WI38 (cell line): ENCODE data around the gene RHBDL1.

Experiments used
- H3K4me3 ChIP-seq: 2 replicates; pipeline ENCODE4 v1.5.1; 2011; ENCODE audit warnings: low read depth, mild to moderate bottlenecking, control low read depth, low read length
- TF ChIP-seq, protein P1 (sequence below): IDR thresholded peaks from 2 replicates; pipeline ENCODE4 v1.5.1; 2012; ENCODE audit warnings: low read depth, mild to moderate bottlenecking, control low read depth, low read length

Gene RHBDL1

DNA sequence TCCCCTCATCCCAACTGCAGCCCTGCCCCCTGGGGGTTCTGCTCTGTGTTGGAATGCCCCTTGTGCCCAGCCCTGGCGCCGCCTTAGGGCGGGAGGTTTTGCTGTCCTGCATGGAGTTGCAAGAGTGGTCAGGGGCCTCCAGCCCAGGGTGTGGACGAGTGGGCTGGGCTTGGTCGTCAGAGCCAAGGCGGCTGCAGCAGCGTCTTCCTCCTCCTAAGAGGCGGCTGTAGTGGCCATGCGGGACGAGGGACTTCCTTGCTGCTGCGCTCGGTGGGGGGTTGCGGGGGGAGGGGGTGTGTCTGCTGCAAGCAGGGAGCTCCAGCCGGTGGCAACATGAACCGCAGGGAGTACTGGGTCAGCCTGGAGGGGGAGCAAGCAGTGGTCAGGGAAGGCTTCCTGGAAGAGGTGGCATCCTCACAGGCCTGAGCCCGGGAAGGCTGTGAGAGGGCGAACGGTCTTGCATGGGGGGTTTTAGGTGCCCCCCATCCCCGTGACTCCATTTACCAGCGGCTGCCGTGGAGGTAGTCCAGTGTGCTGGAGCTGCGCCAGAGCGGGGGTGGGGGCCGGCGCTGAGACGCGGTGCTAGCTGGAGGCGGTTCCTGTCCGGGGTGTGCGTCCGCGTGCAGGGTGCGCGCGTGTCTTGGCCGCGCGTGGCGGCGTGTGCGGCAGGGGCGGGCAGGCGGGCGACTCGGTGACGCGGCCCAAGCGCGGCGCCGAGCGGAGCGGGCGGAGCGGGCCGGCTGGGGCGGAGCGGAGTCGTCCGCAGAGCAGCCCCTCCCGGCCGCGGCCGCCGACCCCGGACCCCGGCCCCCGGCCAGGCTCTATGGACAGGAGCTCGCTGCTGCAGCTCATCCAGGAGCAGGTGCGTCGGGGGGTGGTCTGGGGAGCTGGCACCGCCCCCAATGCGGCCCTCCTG lies at the start of gene RHBDL1:
Gene RHBDL1 (plus strand): TSS at position 704 of the 916 bp plus-strand sequence. CDS start 120 bp downstream, at position 824.
- TF ChIP-seq, protein P1, sequence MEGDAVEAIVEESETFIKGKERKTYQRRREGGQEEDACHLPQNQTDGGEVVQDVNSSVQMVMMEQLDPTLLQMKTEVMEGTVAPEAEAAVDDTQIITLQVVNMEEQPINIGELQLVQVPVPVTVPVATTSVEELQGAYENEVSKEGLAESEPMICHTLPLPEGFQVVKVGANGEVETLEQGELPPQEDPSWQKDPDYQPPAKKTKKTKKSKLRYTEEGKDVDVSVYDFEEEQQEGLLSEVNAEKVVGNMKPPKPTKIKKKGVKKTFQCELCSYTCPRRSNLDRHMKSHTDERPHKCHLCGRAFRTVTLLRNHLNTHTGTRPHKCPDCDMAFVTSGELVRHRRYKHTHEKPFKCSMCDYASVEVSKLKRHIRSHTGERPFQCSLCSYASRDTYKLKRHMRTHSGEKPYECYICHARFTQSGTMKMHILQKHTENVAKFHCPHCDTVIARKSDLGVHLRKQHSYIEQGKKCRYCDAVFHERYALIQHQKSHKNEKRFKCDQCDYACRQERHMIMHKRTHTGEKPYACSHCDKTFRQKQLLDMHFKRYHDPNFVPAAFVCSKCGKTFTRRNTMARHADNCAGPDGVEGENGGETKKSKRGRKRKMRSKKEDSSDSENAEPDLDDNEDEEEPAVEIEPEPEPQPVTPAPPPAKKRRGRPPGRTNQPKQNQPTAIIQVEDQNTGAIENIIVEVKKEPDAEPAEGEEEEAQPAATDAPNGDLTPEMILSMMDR: no peak
- H3K4me3 ChIP-seq: no peak within 1 kb of the TSS

DNA sequence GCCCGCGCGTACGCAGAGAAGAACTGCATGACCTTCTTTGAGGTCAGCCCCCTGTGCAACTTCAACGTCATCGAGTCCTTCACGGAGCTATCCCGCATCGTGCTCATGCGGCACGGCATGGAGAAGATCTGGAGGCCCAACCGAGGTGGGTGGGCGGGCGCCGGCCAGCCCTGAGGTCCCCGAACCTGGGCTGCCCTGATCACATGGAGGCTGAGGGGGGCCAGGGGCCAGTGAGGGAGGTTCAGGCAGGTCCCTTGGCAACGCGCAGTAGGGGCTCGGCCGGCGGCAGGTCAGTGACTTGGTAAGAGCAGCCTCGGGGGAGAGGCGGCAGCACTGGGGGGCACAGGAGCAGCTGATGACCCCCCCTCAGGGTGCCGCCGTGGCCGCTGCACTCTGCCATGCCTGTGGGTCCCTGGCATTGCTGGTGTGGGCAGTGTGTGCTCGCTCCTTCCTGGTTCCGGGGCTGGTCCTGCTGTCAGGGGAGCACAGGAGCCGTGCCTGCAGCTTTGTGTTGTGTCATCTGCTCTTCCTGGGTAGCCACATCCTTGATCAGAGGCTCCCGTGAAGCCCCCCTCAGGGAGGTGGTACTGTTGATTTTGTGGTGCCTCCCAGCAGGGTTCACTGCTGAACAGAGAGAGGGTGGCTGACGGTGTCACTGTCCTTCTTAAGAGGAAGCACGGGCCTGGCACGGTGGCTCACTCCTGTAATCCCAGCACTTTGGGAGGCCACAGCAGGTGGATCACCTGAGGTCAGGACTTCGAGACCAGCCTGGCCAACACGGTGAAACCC lies 49.3 kb upstream of the RHBDL1 start:
- TF ChIP-seq, protein P1: no peak
- no peak overlapping the region for H3K4me3 ChIP-seq

DNA sequence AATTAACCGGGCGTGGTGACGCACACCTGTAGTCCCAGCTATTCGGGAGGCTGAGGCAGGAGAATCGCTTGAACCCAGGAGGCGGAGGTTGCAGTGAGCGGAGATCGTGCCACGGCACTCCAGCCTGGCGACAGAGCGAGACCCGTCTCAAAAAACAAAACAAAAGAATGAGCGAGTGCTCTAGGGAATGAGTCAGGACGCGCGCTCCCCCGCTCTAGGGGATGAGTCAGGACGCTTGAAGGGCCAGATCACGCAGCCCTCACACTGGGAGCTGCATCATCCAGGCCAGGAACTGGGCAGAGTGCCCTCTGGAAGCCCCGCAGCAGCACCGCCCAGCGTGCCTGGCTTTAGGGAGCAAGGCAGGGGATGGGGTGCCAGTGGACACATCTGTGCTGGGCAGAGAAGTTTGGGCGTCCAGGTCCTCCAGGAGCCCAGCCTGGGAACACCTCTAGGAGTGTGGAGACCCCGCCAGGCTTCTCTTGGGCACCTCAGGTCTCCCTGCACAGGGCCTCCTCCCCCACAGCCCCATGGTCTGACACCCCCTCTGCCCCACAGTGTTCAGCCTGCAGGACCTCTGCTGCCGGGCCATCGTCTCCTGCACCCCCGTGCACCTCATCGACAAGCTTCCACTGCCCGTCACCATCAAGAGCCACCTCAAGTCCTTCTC lies 48.6 kb upstream of the RHBDL1 start:
- H3K4me3 ChIP-seq: no peak overlapping the region
- TF ChIP-seq, protein P1: no peak

DNA sequence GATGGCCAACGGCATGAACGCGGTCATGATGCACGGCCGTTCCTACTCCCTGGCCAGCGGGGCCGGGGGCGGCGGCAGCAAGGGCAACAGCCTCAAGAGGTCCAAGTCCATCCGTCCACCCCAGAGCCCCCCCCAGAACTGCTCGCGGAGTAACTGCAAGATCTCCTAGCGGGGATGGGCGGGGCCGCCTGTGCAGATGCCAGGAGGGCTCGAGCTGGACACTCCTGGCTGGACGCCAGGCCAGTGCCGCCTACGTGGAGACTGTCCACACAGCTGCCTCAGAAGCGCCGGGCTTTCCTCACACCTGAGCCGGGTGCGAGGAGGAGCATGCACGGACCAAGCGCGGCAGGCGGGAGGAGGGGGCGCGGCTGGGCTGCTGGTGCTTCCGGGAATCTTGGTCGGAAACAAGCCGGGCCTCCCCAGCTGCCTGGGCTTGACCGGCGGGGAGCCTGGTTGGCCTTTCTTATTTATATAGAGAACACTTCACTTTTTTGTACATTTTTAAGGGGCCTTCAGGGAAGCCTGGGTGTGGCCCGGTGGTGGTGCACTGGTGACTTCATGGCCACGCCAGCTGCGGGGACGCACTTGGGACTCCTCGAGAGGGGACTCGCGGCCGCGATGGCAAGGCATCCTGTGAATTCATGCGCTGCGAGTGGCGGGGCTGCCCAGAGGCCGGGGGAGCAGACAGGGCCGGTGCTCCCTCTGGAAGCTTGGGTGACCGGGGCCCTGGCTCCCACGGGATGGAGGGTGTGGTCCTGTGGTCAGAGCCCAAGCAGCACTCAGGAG lies 47.8 kb upstream of the RHBDL1 start:
- no peak overlapping the region for H3K4me3 ChIP-seq
- TF ChIP-seq, protein P1: no peak

DNA sequence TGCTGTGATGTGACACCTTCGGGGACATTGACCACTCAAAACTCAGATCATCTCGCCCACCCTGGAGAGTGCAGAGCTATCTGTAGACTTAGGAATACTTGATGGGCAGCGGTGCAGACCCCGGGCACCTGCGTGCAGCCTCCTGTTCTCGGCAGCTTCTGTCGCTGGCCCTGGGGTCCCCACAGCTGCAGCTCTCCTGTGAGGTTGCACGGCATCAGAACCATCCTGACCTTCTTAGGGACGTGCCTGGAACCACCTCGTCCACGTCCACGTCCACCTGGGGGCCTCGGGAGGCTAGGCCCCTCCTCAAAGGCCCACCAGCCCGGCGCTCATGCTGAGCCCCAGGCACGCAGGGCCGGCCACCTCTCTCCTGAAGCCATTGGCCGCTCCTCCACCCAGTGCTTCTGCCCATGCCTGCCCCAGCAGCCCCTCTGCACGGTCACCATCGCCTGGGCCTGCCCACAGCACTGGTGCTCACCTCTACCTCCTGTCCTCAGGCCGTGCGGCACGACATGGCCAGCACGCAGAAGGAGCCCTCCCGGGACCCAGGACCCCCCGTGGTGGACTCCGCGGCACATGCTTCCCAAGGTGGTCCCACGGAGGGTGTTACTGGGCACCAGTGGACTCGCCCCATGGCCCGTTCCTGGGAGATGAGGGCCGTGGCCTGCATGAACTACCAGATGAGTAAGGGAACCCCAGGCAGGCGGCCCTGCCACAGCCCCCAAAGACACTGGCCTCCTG lies 47.0 kb upstream of the RHBDL1 start:
- H3K4me3 ChIP-seq: no peak overlapping the region
- TF ChIP-seq, protein P1: no peak

DNA sequence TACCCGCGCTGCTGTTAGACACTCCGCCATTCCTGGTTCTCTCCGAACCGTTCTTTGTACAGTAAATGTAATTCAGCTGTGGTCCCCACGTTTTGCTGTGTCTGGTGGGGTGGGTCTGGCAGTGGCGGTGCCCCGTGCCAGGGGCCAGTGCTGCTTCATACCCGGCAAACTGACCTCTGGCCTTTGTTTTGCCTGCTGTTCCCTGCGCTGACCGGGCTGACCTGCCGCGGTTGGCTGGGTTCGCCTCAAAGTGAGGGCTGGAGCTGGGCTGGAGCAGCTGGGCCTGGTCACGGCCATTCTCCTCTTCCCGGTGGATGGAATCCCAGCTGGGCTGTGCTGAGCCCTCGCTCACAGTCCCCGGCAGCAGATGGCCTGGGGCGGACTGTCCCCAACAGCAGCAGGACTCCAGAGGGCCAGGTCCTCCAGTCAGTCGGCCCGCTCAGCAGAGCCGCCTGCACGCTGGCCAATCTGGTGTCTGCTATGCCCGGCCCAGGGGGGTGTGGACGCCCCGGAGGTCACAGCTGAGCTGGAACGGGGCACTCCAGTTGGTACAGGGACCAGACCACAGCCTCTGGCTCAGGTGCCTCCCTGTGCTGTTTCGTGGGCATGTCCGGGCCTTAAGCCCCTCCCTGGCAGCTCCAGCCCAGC lies 46.2 kb upstream of the RHBDL1 start:
- H3K4me3 ChIP-seq: no peak overlapping the region
- TF ChIP-seq, protein P1: no peak
